GM19240 (cell line): ENCODE data around the gene GASK1A.

Source experiments
- DNase-seq: peaks from one replicate; pipeline ENCODE4 v3.0.0; 2011; ENCODE audit warnings: low spot score; ENCODE audit not compliant: insufficient read length

Gene GASK1A

GRCh38 chr3:43013256-43013655 is 34.1 kb downstream of the GASK1A start:
- DNase-seq, result no peak

- DNase-seq, result no peak
These were observed 34.6 kb downstream of the GASK1A start for GRCh38 chr3:43013743-43014155.

- DNase-seq, result no peak
These were observed 35.1 kb downstream of the GASK1A start for GRCh38 chr3:43014241-43014640.

- no peak for DNase-seq
These were observed 35.8 kb downstream of the GASK1A start for GRCh38 chr3:43014956-43015355.

- no peak for DNase-seq
These were observed 36.5 kb downstream of the GASK1A start for GRCh38 chr3:43015572-43015971.

- no peak for DNase-seq
These were observed 37.1 kb downstream of the GASK1A start for GRCh38 chr3:43015991-43016865.

- DNase-seq, result no peak
These were observed 37.9 kb downstream of the GASK1A start for GRCh38 chr3:43017004-43017403.

GRCh38 chr3:43017593-43018195 is 38.6 kb downstream of the GASK1A start:
- no peak for DNase-seq

- DNase-seq, result no peak
These were observed 39.1 kb downstream of the GASK1A start for GRCh38 chr3:43018246-43018645.

- no peak for DNase-seq
These were observed 40.1 kb downstream of the GASK1A start for GRCh38 chr3:43019006-43019809.

- no peak for DNase-seq
These were observed 40.7 kb downstream of the GASK1A start for GRCh38 chr3:43019826-43020225.

- no peak for DNase-seq
These were observed 42.1 kb downstream of the GASK1A start for GRCh38 chr3:43021186-43021585.

GRCh38 chr3:43022121-43022520 is 43.0 kb downstream of the GASK1A start:
- no peak for DNase-seq

- DNase-seq, result no peak
These were observed 44.0 kb downstream of the GASK1A start for GRCh38 chr3:43023066-43023465.

GRCh38 chr3:43023746-43024145 is 44.6 kb downstream of the GASK1A start:
- no peak for DNase-seq

- no peak for DNase-seq
These were observed 45.2 kb downstream of the GASK1A start for GRCh38 chr3:43024181-43024885.

- no peak for DNase-seq
These were observed 46.3 kb downstream of the GASK1A start for GRCh38 chr3:43025423-43025822.

GRCh38 chr3:43028001-43028400 is 48.9 kb downstream of the GASK1A start:
- no peak for DNase-seq

- no peak for DNase-seq
These were observed 49.8 kb downstream of the GASK1A start for GRCh38 chr3:43028678-43029490.

GRCh38 chr3:43030162-43030935 is 51.2 kb downstream of the GASK1A start:
- DNase-seq, result no peak
